Upper lobe of right lung (tissue), 1 donor: ENCODE results near the gene ZNF513. TPM values are rescaled to one million over a fixed set of nuclear protein-coding genes. Genes with fewer than 3 reads are reported as not detected.
"Not testable (repeated sequence)": the region's sequence is repeated elsewhere in the genome, so short reads cannot be mapped to it uniquely, and the experiment has no call there.

Source experiments
- ATAC-seq: fragments of 200-7000 bp; cut with Tn5 transposase; one replicate; pipeline ENCODE4 v1.9.1; 2020; ENCODE audit warnings: mild to moderate bottlenecking, moderate library complexity
- DNase-seq: peaks from one replicate; pipeline ENCODE4 v3.0.0-alpha.2; 2020
- H3K27ac ChIP-seq: fragments of 200-600 bp; one replicate; pipeline ENCODE4 v1.8.0; 2022
- H3K27me3 ChIP-seq: fragments of 200-600 bp; one replicate; pipeline ENCODE4 v1.8.0; 2022; ENCODE audit warnings: mild to moderate bottlenecking
- H3K36me3 ChIP-seq: fragments of 200-600 bp; one replicate; pipeline ENCODE4 v1.8.0; 2022
- H3K4me1 ChIP-seq: fragments of 200-600 bp; one replicate; pipeline ENCODE4 v1.8.0; 2022
- H3K4me3 ChIP-seq: fragments of 200-600 bp; one replicate; pipeline ENCODE4 v1.8.0; 2022; ENCODE audit warnings: mild to moderate bottlenecking
- H3K9me3 ChIP-seq: fragments of 200-600 bp; one replicate; pipeline ENCODE4 v1.8.0; 2022
- CTCF ChIP-seq: fragments of 200-600 bp; IDR thresholded peaks from one replicate; pipeline ENCODE4 v1.8.0; 2022; ENCODE audit warnings: antibody characterized with exemption
- intact Hi-C: fragments of 100-400 bp; cut with DNase I; formaldehyde crosslinking; loops from one replicate; pipeline ENCODE4 v1.11.0; 2022
- total RNA-seq: library from RNA; stranded (reverse); fragmentation: NEBNext Ultra II Directional; extraction: Animal tissue kit (Norgen Biotek cat#: 25700); gene quantifications from one replicate; pipeline ENCODE4 v1.2.1, GENCODE V29; 2021
- donor health status: DM: no; HTN: yes; CAD: no; lungs with severe emphysema.

The ZNF513 gene
- total RNA-seq, 1 donor from 2014 or later = 14.2 TPM

- ATAC-seq (no peak), DNase-seq (no peak)
- intact Hi-C loops = no loop called here
- H3K36me3 ChIP-seq = no peaks in the 10 kb centered on the region
- peaks cover 32% of the 10 kb centered on the region for H3K4me1 ChIP-seq
- no peaks in the 10 kb centered on the region for H3K27me3 ChIP-seq
- H3K27ac ChIP-seq = no peak overlapping the region
- H3K4me3 ChIP-seq = no peak overlapping the region
- H3K9me3 ChIP-seq = no peaks in the 10 kb centered on the region
- TF ChIP-seq CTCF = no peak
Observed at GRCh38 chr2:27354597-27354927, 26.0 kb downstream of the ZNF513 start.

DNA sequence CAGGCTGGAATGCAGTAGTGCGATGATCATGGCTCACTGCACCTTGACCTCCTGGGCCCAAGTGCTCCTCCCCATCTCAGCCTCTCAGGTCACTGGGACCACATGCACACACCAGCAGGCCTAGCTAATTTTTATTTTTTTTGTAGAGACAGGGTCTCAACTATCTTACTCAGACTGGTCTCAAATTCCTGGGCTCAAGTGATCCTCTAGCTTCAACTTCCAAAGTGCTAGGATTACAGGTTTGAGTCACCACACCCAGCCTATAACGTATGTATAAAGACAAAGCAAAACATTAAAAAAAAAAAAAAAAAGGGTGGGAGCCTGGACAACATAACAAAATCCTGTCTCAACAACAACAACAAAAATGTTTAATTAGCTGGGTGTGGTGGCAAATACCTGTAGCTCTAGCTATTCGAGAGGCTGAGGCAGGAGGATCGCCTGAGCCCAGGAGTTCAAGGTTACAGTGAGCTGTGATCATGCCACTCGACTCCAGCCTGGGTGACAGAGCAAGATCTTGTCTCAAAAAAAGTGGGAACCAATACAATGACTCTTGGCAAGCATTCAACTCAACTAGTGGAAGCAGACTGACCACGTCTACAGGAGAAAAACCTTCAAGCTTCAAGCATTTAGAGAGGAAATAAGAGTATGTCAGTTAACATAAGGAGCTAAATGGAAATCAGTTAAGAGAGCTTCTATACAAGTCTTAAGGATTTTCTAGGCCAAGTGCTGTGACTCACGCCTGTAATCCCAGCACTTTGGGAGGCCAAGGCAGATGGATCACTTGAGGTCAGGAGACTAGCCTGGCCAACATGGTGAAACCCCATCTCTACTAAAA lies 26.6 kb downstream of the ZNF513 start:
- no peak for DNase-seq
- H3K36me3 ChIP-seq = no peaks in the 10 kb centered on the region
- intact Hi-C loops = no loop called here
- peaks cover 32% of the 10 kb centered on the region for H3K4me1 ChIP-seq
- H3K27me3 ChIP-seq = no peaks in the 10 kb centered on the region
- ATAC-seq = no peak
- H3K4me3 ChIP-seq = no peak overlapping the region
- TF ChIP-seq CTCF = no peak
- H3K27ac ChIP-seq = no peak overlapping the region
- H3K9me3 ChIP-seq = no peaks in the 10 kb centered on the region

GRCh38 chr2:27353386-27353761 lies 27.2 kb downstream of the ZNF513 start:
- ATAC-seq = not testable (repeated sequence)

DNA sequence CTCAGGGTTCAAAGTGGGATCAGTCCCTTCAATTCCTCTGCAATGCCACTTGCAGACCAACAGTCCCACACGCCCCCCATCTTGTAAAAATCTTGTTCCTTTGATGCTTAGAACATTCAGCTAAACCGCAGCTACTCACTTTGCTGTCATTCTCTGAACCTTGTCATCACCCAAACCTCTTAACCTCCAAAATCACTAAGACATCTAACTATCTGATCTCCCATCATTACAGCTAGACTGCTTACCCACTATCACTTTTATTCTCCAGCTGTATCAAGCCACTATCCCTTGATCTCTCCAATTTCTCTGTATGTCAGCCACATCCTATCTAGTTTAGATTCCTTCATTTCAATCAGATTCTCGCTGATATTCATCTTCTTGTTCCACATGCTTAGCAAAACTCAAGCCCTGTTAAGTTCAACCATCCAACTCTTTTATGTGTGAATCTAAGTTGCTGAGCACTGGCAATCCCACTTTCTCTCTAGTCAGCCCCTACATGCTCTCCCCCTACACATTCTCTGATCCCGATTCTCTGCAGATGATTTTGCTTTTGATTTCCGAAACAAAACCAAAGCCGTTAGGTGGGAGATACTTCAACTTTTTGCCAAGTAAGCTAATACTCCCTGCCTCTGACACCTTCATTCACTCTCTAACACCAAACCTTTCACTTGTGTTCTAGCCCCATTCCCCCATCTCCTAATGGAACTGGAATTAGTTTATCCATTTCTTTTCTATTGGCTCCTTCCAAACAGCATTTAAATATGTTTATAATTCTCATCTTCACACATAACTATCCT lies 28.5 kb downstream of the ZNF513 start:
- intact Hi-C loops = no loop called here
- no peak for DNase-seq
- no peak overlapping the region for H3K4me3 ChIP-seq
- H3K27ac ChIP-seq = no peak overlapping the region
- no peak for TF ChIP-seq CTCF
- H3K4me1 ChIP-seq = peaks cover 23% of the 10 kb centered on the region
- no peaks in the 10 kb centered on the region for H3K27me3 ChIP-seq
- peaks cover 5% of the 10 kb centered on the region for H3K36me3 ChIP-seq
- no peak for ATAC-seq
- no peaks in the 10 kb centered on the region for H3K9me3 ChIP-seq

More at GRCh38 chr2:27353386-27353761, 27.2 kb downstream of the ZNF513 start:
- intact Hi-C loops, DNase-seq, H3K27ac ChIP-seq, H3K4me3 ChIP-seq, H3K36me3 ChIP-seq, H3K27me3 ChIP-seq, H3K9me3 ChIP-seq: not testable (repeated sequence)
- peaks cover 31% of the 10 kb centered on the region for H3K4me1 ChIP-seq

DNA sequence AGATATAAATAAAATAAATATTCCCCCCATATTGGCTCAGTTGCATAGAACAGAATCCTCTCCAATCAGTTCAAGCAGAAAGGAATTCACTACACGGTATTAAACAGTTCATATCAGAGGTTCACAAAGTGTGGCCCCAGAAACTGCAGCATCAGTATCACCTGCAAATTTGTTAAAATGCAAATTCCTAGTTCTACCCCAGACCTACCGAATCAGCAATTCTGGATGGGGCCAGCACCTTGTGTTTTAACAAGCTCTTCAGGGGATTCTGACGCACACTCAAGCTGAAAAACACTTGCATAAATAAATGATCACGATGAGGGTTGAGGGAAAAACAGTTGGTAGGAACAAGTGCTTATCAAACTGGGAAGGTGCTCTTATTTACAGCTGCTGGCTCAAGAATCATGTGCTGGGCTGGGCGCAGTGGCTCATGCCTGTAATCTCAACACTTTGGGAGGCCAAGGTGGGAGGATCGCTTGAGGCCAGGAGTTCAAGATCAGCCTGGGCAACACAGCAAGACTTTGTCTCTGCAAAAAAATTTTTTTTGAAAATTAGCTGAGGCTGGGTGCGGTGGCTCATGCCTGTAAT lies 30.3 kb downstream of the ZNF513 start:
- H3K36me3 ChIP-seq = peaks cover 5% of the 10 kb centered on the region
- H3K9me3 ChIP-seq = no peaks in the 10 kb centered on the region
- H3K27ac ChIP-seq = no peak overlapping the region
- no peak for TF ChIP-seq CTCF
- no peaks in the 10 kb centered on the region for H3K27me3 ChIP-seq
- intact Hi-C loops = no loop called here
- H3K4me1 ChIP-seq = peaks cover 16% of the 10 kb centered on the region
- ATAC-seq (no peak), DNase-seq (no peak)
- H3K4me3 ChIP-seq = no peak overlapping the region

GRCh38 chr2:27347641-27348040 lies 32.9 kb downstream of the ZNF513 start:
- intact Hi-C loops = no loop called here
- ATAC-seq = no peak
- no peak for TF ChIP-seq CTCF

More at GRCh38 chr2:27347641-27348040, 32.9 kb downstream of the ZNF513 start:
- Histone ChIP-seq H3K27me3 (no peaks in the 10 kb centered on the region), H3K4me3 (no peak overlapping the region), H3K36me3 (peaks cover 15% of the 10 kb centered on the region), H3K4me1 (no peaks in the 10 kb centered on the region), H3K27ac (no peak overlapping the region), H3K9me3 (no peaks in the 10 kb centered on the region)
- no peak for DNase-seq
